Measurements from ENCODE around the gene SDF2.

DNA sequence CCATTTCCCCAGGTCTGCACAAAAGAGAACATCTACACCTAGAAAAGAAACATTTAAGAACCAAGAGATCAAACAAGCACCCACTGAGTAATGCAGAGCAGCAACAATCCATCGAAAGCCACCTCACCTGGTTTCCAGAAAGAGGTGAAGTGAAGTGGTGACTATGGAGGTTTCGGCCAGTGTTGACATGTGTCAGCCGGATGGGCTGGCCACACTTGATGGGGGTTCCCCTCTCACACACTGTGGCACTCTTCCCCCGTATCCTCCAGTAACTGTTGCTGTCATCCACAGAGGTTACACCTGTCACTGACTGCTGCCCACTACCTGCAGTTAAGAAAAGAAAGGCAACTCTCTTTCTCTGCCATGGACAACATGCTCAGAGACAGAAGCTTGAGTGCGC, 6.5 kb downstream of the SDF2 start:
- TF ChIP-seq, protein P1, sequence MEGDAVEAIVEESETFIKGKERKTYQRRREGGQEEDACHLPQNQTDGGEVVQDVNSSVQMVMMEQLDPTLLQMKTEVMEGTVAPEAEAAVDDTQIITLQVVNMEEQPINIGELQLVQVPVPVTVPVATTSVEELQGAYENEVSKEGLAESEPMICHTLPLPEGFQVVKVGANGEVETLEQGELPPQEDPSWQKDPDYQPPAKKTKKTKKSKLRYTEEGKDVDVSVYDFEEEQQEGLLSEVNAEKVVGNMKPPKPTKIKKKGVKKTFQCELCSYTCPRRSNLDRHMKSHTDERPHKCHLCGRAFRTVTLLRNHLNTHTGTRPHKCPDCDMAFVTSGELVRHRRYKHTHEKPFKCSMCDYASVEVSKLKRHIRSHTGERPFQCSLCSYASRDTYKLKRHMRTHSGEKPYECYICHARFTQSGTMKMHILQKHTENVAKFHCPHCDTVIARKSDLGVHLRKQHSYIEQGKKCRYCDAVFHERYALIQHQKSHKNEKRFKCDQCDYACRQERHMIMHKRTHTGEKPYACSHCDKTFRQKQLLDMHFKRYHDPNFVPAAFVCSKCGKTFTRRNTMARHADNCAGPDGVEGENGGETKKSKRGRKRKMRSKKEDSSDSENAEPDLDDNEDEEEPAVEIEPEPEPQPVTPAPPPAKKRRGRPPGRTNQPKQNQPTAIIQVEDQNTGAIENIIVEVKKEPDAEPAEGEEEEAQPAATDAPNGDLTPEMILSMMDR (IDR thresholded peaks at IDR 0.05), result no peak
- no peak for TF ChIP-seq EZH2 (IDR thresholded peaks at IDR 0.05)
